Left colon (tissue), 2 donors: Measurements from ENCODE around the gene FBRS. TPM values are rescaled to one million over a fixed set of nuclear protein-coding genes. Genes with fewer than 3 reads are reported as not detected.
A peak's percentile ranks its signal among the peaks of the same experiment; 100 is the strongest.
"Not testable (repeated sequence)": the region's sequence is repeated elsewhere in the genome, so short reads cannot be mapped to it uniquely, and the experiment has no call there.

Source experiments
- ATAC-seq: fragments of 200-7000 bp; cut with Tn5 transposase; one replicate; pipeline ENCODE4 v1.9.1; 2020; ENCODE audit warnings: mild to moderate bottlenecking, moderate library complexity
- DNase-seq, 2 donors: peaks; one replicate each; pipeline ENCODE4 v3.0.0-alpha.2; 2020
- intact Hi-C, 2 donors: fragments of 100-400 bp; cut with DNase I in 1 of 2; cut with micrococcal nuclease in 1 of 2; formaldehyde crosslinking; loops; one replicate each; pipeline versions ENCODE4 v1.11.2 to v1.14.0; 2022; cut with DNase I, micrococcal nuclease
- total RNA-seq, 2 donors: library from RNA; stranded (reverse); fragmentation: NEBNext Ultra II Directional; extraction: Animal tissue kit (Norgen Biotek cat#: 25700); gene quantifications; one replicate each; pipeline ENCODE4 v1.2.1, GENCODE V29; 2021
- donor health status: DM: no; HTN: no; CAD: no.
- donor health status: DM: yes; HTN: yes; CAD: no.

Gene FBRS
- total RNA-seq, 2 donors from 2014 or later, result 71.8 to 78.8 TPM

- no peak for ATAC-seq
- intact Hi-C loops, result no loop called here
- no peak for DNase-seq
These were observed 30.5 kb downstream of the FBRS start for GRCh38 chr16:30688701-30689100.

- no peak for DNase-seq
- intact Hi-C loops, result no loop called here
- ATAC-seq, result no peak
These were observed 33.7 kb downstream of the FBRS start for GRCh38 chr16:30691907-30692306.

GRCh38 chr16:30692396-30693064, 34.3 kb downstream of the FBRS start:
- ATAC-seq, result no peak
- no peak for DNase-seq

GRCh38 chr16:30694926-30695693, 36.9 kb downstream of the FBRS start:
- DNase-seq (no peak), ATAC-seq (no peak)
- intact Hi-C loops, result no loop called here

More at GRCh38 chr16:30692396-30693064, 34.3 kb downstream of the FBRS start:
- intact Hi-C loops, result no loop called here

- DNase-seq, intact Hi-C loops, ATAC-seq: not testable (repeated sequence)
These were observed 38.4 kb downstream of the FBRS start for GRCh38 chr16:30696646-30697045.

- peak; percentile 86 for ATAC-seq
- no peak for DNase-seq
- intact Hi-C loops, result no loop called here
These were observed 39.3 kb downstream of the FBRS start for GRCh38 chr16:30697264-30698138.

GRCh38 chr16:30698139-30698815, 40.0 kb downstream of the FBRS start:
- intact Hi-C loops, result no loop called here
- DNase-seq (peak; percentile 99), ATAC-seq (peak; percentile 79)

GRCh38 chr16:30698816-30699614, 40.8 kb downstream of the FBRS start, which contains the start of gene SRCAP:
Gene SRCAP, plus strand, starts transcription at chr16:30699171. Its CDS starts 1,654 bp downstream, at chr16:30700825.
- ATAC-seq, result peak; percentile 72
- peak; percentile 89 to 90 for DNase-seq
- intact Hi-C loops, result no loop called here

- intact Hi-C loops, result no loop called here
- no peak for DNase-seq
- no peak for ATAC-seq
These were observed 41.4 kb downstream of the FBRS start for GRCh38 chr16:30699615-30700099.

GRCh38 chr16:30700491-30700890, 42.3 kb downstream of the FBRS start:
- intact Hi-C loops, result no loop called here
- ATAC-seq (no peak), DNase-seq (no peak)

GRCh38 chr16:30700971-30701370, 42.7 kb downstream of the FBRS start:
- intact Hi-C loops, result no loop called here
- DNase-seq (no peak), ATAC-seq (no peak)

GRCh38 chr16:30703071-30703470, 44.8 kb downstream of the FBRS start:
- intact Hi-C loops, ATAC-seq, DNase-seq: not testable (repeated sequence)

- intact Hi-C loops, result no loop called here
- DNase-seq, result no peak
These were observed 45.7 kb downstream of the FBRS start for GRCh38 chr16:30703971-30704370.

GRCh38 chr16:30706046-30706445, 47.8 kb downstream of the FBRS start:
- intact Hi-C loops, result no loop called here
- DNase-seq (no peak), ATAC-seq (no peak)

More at GRCh38 chr16:30703971-30704370, 45.7 kb downstream of the FBRS start:
- ATAC-seq, result no peak

- no peak for ATAC-seq
- intact Hi-C loops, result no loop called here
- no peak for DNase-seq
These were observed 52.7 kb downstream of the FBRS start for GRCh38 chr16:30710971-30711370.

GRCh38 chr16:30711712-30712111, 53.5 kb downstream of the FBRS start:
- intact Hi-C loops, result no loop called here
- DNase-seq, result no peak
- ATAC-seq, result no peak

GRCh38 chr16:30715750-30716445, 57.7 kb downstream of the FBRS start:
- DNase-seq (no peak), ATAC-seq (no peak)
- intact Hi-C loops, result no loop called here
